Fibroblast of villous mesenchyme (primary cell): Measurements from ENCODE around the gene EXOC4. TPM values are rescaled to one million over a fixed set of nuclear protein-coding genes. Genes with fewer than 3 reads are reported as not detected.
"Not testable (repeated sequence)": the region's sequence is repeated elsewhere in the genome, so short reads cannot be mapped to it uniquely, and the experiment has no call there.

Experiments
- DNase-seq: peaks from one replicate; pipeline ENCODE4 v3.0.0-alpha.2; 2010; ENCODE audit warnings: low read depth
- H3K4me3 ChIP-seq: 2 replicates; pipeline ENCODE4 v1.5.1; 2011; ENCODE audit warnings: low read depth, mild to moderate bottlenecking, low read length
- total RNA-seq: library from RNA; depleted of rRNA; stranded (reverse); fragments of >200 nt; gene quantifications from 2 replicates; pipeline ENCODE4 v1.2.3, GENCODE V29; 2012
- TF ChIP-seq, protein P1 (sequence below): IDR thresholded peaks from 2 replicates; pipeline ENCODE4 v1.5.1; 2012; ENCODE audit warnings: low read depth, mild to moderate bottlenecking, low read length; ENCODE audit not compliant: insufficient read depth

EXOC4 gene
- total RNA-seq = 89.9 and 106 TPM in 2 replicates

DNA sequence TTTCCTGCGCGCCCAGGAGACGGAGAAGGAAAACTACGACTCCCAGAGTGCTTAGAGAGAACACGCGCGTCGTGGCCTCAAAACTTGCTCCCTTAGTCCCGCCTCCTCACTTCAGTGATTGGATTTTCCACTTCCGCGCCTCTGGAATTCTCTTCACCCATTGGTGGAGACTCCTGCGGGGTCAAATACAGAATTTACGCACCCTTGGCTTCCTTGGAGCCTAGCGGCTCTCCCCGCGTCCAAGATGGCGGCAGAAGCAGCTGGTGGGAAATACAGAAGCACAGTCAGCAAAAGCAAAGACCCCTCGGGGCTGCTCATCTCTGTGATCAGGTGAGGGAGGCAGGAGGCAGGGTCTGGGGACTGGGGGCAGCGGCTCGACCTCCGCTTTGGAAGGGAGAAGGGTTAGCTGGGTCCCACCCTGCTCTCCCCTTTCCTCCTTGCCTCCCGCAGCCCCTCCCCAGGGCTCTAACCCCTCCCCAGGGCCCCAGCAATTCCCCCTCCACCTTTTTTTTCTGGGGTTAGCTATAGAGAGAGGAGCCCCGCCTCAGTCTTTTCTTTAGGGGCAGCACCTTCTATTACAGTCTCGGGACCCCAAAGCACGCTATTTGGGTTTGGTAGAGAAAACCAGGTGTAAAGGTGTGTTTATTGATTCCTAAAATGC lies at the start of gene EXOC4:
EXOC4 (plus strand) TSS at position 221 of the 661 bp plus-strand sequence.
- TF ChIP-seq, protein P1, sequence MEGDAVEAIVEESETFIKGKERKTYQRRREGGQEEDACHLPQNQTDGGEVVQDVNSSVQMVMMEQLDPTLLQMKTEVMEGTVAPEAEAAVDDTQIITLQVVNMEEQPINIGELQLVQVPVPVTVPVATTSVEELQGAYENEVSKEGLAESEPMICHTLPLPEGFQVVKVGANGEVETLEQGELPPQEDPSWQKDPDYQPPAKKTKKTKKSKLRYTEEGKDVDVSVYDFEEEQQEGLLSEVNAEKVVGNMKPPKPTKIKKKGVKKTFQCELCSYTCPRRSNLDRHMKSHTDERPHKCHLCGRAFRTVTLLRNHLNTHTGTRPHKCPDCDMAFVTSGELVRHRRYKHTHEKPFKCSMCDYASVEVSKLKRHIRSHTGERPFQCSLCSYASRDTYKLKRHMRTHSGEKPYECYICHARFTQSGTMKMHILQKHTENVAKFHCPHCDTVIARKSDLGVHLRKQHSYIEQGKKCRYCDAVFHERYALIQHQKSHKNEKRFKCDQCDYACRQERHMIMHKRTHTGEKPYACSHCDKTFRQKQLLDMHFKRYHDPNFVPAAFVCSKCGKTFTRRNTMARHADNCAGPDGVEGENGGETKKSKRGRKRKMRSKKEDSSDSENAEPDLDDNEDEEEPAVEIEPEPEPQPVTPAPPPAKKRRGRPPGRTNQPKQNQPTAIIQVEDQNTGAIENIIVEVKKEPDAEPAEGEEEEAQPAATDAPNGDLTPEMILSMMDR = no peak
- peak; percentile 98 for DNase-seq
- H3K4me3 ChIP-seq = peak within 1 kb of the TSS; percentile 88

DNA sequence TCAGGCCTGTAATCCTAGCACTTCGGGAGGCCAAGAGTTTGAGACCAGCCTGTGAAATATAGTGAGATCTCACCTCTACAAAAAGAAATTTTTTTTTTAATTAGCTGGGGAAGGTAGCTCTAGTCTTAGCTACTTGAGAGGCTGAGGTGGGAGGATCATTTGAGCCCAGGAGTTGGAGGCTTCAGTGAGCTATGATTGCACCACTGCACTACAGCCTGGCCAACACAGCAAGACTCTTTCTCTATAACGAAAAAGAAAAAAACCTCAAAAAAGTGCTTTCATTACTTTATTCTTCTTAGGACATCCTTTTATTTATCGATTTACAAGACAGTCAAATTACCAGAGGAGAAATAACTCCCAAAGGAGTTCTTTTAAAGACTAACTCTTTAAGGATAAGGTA lies 49.4 kb upstream of the EXOC4 start:
- H3K4me3 ChIP-seq = no peak overlapping the region
- DNase-seq = no peak
- TF ChIP-seq, protein P1 = no peak

DNA sequence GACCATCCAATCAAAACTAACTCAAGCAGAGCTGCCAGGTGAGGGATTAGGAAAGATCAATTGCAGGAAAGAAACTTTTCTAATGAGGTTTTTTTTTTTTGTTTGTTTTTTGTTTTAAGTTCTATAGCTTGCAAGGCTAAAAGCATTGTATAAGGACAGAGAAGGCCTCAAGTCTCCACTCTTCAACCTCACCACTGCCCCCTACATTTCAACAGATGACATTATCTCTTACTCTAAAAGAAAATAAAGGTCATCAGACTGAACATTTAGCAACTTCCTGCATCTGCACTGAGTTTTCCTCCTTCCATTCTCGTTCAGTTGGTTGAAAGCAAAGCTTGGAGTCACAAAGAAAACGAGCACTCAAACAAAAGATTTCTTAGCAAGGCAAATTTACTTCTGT lies 45.2 kb upstream of the EXOC4 start:
- H3K4me3 ChIP-seq = no peak overlapping the region
- peak; percentile 35 for DNase-seq
- TF ChIP-seq, protein P1 = peak; percentile 46

DNA sequence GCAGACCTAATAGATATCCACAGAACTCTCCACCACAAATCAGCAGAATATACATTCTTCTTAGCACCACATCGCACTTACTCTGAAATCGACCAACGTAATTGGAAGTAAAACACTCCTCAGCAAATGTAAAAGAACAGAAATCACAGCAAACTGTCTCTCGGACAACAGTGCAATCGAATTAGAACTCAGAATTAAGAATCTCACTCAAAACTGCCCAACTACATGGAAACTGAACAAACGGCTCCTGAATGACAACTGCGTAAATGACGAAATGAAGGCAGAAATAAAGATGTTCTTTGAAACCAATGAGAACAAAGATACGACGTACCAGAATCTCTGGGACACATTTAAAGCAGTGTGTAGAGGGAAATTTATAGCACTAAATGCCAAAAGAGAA lies 42.1 kb upstream of the EXOC4 start:
- not testable (repeated sequence) for DNase-seq, H3K4me3 ChIP-seq

DNA sequence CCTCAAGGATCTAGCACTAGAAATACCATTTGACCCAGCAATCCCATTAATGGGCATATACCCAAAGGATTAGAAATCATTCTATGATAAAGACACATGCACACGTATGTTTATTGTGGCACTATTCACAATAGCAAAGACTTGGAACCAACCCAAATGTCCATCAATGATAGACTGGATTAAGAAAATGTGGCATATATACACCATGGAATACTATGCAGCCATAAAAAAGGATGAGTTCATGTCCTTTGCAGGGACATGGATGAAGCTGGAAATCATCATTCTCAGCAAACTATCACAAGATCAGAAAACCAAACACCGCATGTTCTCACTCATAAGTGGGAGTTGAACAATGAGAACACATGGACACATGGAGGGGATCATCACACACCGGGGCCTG lies 39.1 kb upstream of the EXOC4 start:
- not testable (repeated sequence) for DNase-seq, H3K4me3 ChIP-seq

DNA sequence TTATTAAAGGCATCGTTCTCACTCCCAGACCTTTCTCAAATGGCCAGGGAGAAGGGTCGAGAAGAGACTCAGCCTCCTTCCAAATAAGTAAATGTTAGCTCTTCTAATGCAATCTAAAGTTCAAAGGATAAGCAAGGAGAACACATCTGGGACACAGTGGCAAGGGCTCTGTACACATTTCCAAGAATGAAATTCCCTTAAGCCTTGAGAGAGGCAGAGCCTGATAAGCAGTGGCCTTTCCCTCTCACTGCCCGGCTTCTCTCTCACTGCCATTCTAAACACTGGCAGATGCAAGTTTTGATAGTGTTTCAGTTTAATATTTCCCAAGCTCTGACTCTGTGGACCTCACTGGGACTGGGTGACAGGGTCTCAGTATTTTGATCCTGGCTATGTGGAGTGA lies 35.1 kb upstream of the EXOC4 start:
- TF ChIP-seq, protein P1 = no peak
- H3K4me3 ChIP-seq = no peak overlapping the region
- DNase-seq = no peak

DNA sequence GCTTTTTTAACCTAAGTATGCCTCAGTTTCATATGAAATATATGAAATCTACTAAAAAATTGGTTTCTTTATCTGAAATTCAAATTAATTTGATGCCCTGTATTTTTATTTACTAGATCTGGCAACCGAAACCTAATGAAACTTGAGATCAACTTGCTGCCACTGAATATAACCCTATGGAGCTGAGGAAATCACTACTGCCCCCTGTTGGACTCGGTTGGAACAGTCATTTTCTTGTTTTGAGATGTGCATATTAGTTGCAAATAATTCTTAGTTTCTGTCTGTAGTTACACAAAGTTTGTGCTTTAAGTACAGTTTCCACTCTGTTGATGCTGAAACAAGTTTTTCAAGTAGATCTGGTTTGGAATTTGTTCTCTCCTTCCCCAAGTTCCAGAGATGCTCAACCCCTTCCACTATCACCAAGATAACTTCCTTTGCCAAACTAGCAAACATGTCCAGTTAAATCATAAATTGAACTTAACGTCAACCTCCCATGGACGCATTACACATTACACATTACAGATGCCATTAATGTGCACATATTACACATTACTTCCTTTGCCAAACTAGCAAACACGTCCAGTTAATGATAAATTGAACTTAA lies 22.2 kb upstream of the EXOC4 start:
- TF ChIP-seq, protein P1 = peak; percentile 79
- DNase-seq = peak; percentile 65
- no peak overlapping the region for H3K4me3 ChIP-seq

DNA sequence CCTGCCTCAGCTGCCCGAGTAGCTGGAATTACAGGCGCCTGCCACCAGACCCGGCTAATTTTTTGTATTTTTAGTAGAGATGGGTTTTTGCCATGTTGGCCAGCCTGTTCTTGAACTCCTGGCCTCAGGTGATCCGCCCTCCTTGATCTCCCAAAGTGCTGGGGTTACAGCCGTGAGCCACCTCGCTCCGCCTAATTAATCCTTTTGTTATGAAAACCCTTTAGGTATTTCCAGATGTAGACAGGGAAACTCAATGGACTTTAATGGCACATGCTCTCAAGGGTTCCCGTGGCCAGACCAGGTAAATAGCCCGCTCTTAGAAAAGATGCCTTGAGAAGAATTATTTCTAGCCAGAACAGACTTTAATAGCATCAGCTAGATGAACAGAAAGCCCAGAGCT lies 19.7 kb upstream of the EXOC4 start:
- no peak overlapping the region for H3K4me3 ChIP-seq
- TF ChIP-seq, protein P1 = no peak
- no peak for DNase-seq
